RWPE2 (cell line): ENCODE results near the gene HLTF.

Experiments
- ATAC-seq: fragments of 200-7000 bp; cut with Tn5 transposase; 3 replicates; pipeline ENCODE4 v1.9.1; 2021; ENCODE audit warnings: low read depth
- DNase-seq: peaks from one replicate; pipeline ENCODE4 v3.0.0-alpha.2; 2020; ENCODE audit warnings: low spot score
- H3K27ac ChIP-seq: fragments of 450-650 bp; 2 replicates; pipeline ENCODE4 v1.5.1; 2017; ENCODE audit warnings: mild to moderate bottlenecking; ENCODE audit not compliant: poor library complexity, severe bottlenecking
- H3K27me3 ChIP-seq: fragments of 250-450 bp; sonication (Bioruptor Pico); 2 replicates; pipeline ENCODE4 v1.5.1; 2021; ENCODE audit warnings: mild to moderate bottlenecking, moderate library complexity; ENCODE audit not compliant: insufficient read depth, poor library complexity, severe bottlenecking
- H3K36me3 ChIP-seq: fragments of 250-450 bp; sonication (Bioruptor Pico); 2 replicates; pipeline ENCODE4 v1.5.1; 2020; ENCODE audit warnings: low read depth, mild to moderate bottlenecking, moderate library complexity
- H3K4me1 ChIP-seq: fragments of 250-450 bp; sonication (Bioruptor Pico); 2 replicates; pipeline ENCODE4 v1.5.1; 2021; ENCODE audit warnings: mild to moderate bottlenecking, moderate library complexity; ENCODE audit not compliant: insufficient read depth, poor library complexity, severe bottlenecking
- H3K4me3 ChIP-seq: fragments of 250-450 bp; sonication (Bioruptor Pico); 2 replicates; pipeline ENCODE4 v1.5.1; 2021; ENCODE audit warnings: mild to moderate bottlenecking, moderate library complexity; ENCODE audit not compliant: severe bottlenecking
- H3K9me3 ChIP-seq: fragments of 250-450 bp; sonication (Bioruptor Pico); 2 replicates; pipeline ENCODE4 v1.5.1; 2021; ENCODE audit warnings: mild to moderate bottlenecking, moderate library complexity; ENCODE audit not compliant: severe bottlenecking
- TF ChIP-seq, protein P1 (sequence below): fragments of 450-650 bp; IDR thresholded peaks from one replicate; pipeline ENCODE4 v1.5.1; 2017; ENCODE audit warnings: mild to moderate bottlenecking, moderate library complexity; ENCODE audit not compliant: poor library complexity, severe bottlenecking

HLTF gene

DNA sequence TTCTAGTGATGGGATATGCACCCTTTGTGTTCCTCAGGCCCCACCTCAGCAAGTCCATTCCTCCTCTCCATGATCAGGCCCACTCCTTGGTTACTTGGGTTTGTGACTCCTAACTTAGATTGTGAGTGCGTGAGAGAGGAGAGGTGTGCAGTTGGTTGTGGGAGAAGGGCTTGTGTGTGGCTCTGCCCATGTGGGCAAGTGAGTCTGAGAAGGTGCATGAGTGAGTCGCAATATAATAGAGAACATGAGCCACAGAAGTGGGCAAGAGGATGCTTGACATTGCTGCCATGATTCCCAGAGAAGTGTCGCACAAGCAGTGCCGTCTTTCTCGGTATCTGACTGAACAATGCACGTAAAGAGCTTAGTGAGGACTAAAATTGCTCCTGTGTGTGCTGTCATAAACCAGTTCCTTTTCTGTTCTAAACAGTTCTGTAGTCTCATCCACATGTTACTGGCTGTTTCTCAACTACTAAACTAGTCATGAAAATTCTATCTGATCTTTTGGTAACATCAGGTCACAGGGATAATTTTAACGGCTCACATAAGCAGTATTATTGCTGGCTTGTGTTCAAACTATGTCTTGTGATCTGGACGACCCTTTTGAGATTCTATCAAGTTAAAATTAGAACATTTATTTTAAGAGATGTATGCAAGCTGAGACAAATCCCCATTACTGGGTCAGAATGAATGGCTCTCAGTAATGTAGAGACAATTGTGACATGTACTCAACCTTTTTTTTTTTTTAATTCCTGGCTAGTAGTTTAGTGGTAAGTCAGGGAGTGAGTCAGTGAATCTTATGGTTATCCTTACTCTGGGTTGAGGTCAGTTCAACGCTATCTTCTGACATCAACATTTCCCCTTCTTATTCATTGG is 69.4 kb downstream of the HLTF start:
- no peaks in the 10 kb centered on the region for H3K9me3 ChIP-seq
- H3K4me3 ChIP-seq = no peak overlapping the region
- peaks cover 10% of the 10 kb centered on the region for H3K36me3 ChIP-seq
- ATAC-seq (peak; percentile 89), DNase-seq (no peak)
- TF ChIP-seq, protein P1, sequence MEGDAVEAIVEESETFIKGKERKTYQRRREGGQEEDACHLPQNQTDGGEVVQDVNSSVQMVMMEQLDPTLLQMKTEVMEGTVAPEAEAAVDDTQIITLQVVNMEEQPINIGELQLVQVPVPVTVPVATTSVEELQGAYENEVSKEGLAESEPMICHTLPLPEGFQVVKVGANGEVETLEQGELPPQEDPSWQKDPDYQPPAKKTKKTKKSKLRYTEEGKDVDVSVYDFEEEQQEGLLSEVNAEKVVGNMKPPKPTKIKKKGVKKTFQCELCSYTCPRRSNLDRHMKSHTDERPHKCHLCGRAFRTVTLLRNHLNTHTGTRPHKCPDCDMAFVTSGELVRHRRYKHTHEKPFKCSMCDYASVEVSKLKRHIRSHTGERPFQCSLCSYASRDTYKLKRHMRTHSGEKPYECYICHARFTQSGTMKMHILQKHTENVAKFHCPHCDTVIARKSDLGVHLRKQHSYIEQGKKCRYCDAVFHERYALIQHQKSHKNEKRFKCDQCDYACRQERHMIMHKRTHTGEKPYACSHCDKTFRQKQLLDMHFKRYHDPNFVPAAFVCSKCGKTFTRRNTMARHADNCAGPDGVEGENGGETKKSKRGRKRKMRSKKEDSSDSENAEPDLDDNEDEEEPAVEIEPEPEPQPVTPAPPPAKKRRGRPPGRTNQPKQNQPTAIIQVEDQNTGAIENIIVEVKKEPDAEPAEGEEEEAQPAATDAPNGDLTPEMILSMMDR = no peak
- peaks cover 3% of the 10 kb centered on the region for H3K4me1 ChIP-seq
- H3K27ac ChIP-seq = peak overlapping the region; percentile 22
- H3K27me3 ChIP-seq = no peaks in the 10 kb centered on the region

DNA sequence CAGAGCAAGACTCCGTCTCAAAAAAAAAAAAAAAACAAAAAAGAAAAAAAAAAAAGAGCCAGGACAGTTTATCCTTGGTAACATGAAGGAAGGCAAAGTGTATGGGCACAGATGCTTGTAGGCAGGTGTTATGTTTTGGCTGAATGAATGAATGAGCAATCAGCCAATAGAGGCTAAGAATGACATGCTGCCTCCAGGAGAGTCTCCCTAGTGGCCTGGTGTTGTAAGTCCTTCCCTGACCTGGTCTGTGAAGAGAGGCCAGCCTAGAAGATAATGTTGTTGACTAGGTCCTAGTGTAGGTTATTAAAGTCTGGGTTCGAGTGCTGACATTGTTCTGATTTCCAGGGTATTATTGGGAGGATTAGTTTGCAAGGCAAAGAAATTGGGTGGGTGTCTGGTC is 70.1 kb downstream of the HLTF start:
- TF ChIP-seq, protein P1 = no peak
- no peaks in the 10 kb centered on the region for H3K27me3 ChIP-seq
- H3K36me3 ChIP-seq = peaks cover 10% of the 10 kb centered on the region
- no peaks in the 10 kb centered on the region for H3K9me3 ChIP-seq
- ATAC-seq = no peak
- peaks cover 3% of the 10 kb centered on the region for H3K4me1 ChIP-seq
- no peak overlapping the region for H3K27ac ChIP-seq
- H3K4me3 ChIP-seq = no peak overlapping the region
- DNase-seq = no peak

DNA sequence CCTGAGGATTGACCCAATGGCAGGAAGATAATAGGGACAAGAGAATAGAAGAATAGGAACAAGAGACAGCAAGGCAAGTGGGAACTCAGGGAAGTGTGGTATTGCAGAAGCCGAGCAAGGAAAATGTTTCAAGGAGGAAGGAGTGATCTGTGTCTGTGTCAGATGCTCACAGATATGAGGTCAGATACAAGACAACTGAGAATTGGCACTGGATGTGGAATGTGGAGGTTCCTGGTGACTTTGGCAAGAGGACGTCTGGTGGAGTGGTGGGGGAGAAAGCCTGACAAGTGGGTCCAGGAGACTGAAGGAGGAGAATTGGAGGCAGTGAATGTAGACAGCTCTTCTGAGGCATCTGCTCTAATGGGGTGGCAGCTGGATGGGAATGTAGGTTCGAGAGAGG is 70.9 kb downstream of the HLTF start:
- Histone ChIP-seq H3K4me1 (peaks cover 3% of the 10 kb centered on the region), H3K4me3 (no peak overlapping the region), H3K9me3 (no peaks in the 10 kb centered on the region), H3K27ac (no peak overlapping the region), H3K27me3 (no peaks in the 10 kb centered on the region), H3K36me3 (peaks cover 10% of the 10 kb centered on the region)
- ATAC-seq = no peak
- DNase-seq = no peak
- TF ChIP-seq, protein P1 = no peak

DNA sequence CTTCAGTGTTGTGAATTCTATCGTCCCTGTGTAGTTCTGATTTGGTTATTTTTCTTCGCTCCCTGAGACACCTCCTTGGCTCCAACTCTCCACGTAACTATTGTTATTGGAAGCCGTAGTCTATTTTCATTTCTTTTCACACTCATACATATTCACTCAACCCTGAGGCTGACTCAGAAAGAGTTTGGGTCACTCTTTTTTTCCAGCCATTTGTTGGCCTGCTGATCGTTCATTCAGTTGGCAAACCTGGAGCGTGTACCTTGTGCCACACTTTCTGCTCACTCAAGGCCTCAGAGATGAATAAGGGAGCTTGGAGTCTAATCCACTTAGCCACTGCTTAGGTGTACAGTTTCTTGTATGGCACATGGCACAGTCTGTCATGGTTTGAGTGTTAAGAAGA is 72.6 kb downstream of the HLTF start:
- no peak overlapping the region for H3K4me3 ChIP-seq
- H3K4me1 ChIP-seq = peaks cover 3% of the 10 kb centered on the region
- H3K27ac ChIP-seq = no peak overlapping the region
- ATAC-seq = no peak
- no peak for DNase-seq
- no peaks in the 10 kb centered on the region for H3K27me3 ChIP-seq
- H3K36me3 ChIP-seq = peaks cover 15% of the 10 kb centered on the region
- TF ChIP-seq, protein P1 = no peak
- no peaks in the 10 kb centered on the region for H3K9me3 ChIP-seq

DNA sequence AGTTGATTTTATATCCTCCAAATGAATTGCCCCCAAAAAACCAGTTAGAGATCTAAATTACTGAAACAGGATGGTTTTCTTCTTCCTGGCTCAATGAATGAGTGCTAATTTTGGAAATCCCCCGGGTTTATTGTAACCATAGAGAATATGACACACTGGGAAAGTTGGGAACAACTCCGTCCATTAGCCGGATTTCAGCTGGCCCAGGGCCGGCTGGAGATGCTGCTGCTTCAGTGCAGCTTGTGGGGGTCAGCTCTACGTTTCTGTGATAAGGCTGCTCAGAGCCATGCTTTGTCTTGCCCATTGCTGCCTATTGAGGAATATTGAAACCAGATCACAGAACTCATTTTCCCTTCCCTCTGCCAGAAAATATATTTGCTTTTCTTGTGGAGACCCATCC is 74.7 kb downstream of the HLTF start:
- ATAC-seq (no peak), DNase-seq (no peak)
- Histone ChIP-seq H3K36me3 (peaks cover 18% of the 10 kb centered on the region), H3K9me3 (no peaks in the 10 kb centered on the region), H3K4me1 (no peaks in the 10 kb centered on the region), H3K27ac (no peak overlapping the region), H3K4me3 (no peak overlapping the region), H3K27me3 (no peaks in the 10 kb centered on the region)
- TF ChIP-seq, protein P1 = no peak
